Measurements from ENCODE around the gene NIT2.

- TF ChIP-seq, protein P1, sequence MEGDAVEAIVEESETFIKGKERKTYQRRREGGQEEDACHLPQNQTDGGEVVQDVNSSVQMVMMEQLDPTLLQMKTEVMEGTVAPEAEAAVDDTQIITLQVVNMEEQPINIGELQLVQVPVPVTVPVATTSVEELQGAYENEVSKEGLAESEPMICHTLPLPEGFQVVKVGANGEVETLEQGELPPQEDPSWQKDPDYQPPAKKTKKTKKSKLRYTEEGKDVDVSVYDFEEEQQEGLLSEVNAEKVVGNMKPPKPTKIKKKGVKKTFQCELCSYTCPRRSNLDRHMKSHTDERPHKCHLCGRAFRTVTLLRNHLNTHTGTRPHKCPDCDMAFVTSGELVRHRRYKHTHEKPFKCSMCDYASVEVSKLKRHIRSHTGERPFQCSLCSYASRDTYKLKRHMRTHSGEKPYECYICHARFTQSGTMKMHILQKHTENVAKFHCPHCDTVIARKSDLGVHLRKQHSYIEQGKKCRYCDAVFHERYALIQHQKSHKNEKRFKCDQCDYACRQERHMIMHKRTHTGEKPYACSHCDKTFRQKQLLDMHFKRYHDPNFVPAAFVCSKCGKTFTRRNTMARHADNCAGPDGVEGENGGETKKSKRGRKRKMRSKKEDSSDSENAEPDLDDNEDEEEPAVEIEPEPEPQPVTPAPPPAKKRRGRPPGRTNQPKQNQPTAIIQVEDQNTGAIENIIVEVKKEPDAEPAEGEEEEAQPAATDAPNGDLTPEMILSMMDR (IDR thresholded peaks at IDR 0.05): no peak
- no peak for TF ChIP-seq EP300 (IDR thresholded peaks at IDR 0.05)
These were observed 18.0 kb downstream of the NIT2 start for GRCh38 chr3:100352296-100353231.
